Measurements from ENCODE around the gene AP5M1. TPM values are rescaled to one million over a fixed set of nuclear protein-coding genes. Genes with fewer than 3 reads are reported as not detected.

AP5M1 gene
- total RNA-seq (2022; extraction: Qiagen RNA extraction), result 15.8 to 20.4 TPM (median 18.8 TPM) in 5 replicates

DNA sequence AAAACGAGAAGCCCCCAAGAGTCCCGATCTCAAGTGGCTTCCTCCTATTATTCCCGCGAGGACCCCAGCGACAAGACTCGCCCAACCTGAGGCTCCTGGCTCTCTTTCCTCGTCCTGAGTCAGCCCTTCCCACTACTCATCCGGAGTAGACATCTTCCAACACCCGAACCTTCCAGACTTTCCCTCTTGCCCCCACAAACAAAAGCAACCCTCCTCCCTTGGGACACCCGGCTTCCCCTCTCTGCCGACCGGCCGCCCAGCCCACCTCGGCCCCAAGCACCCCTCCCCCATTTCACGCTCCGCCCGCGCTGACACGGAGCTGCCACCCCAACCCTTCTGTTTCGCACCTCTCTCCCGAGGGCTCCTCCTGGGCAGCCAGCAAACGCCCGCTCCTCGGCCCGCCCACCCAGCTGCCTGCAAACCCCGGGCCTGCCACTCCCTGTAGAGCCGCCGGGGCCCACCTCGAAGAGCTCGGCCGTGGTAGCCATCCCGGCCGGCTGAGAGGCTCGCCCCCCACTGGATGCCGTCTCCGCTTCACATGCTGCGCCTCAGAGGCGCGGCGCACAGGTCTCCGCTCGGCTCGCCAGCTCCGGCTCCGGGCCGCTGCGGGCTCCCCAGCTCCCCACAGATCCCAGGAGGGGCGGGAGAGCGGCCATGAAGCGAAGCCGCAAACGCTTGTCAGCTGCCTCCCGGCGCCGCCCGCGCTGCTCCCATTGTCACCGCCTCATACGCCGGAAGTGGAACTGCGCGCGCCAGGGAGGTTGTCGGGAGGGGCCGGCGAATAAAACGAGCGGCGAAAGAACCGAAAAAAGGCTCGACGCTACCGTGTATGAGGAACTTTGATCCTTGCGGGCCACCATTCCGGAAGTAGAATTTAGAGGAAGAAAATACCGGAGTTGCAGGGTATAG lies at the start of gene AP5M1, which contains the start of gene EXOC5:
AP5M1 (plus strand) TSS at position 811 of the 909 bp plus-strand sequence. CDS start 344 bp downstream, outside the sequence.
EXOC5 (minus strand) TSS at position 745 of the 909 bp plus-strand sequence; CDS start at position 488, 257 bp downstream.

Other genes with a start within 250 kb of the AP5M1 start
- 26.4 to 46.0 TPM (median 37.8 TPM) in 5 replicates for gene EXOC5, start 66 bp upstream of the AP5M1 start, total RNA-seq (2022; extraction: Qiagen RNA extraction)
- gene NAA30, start 121.6 kb downstream of the AP5M1 start, total RNA-seq (2022; extraction: Qiagen RNA extraction), result 10.7 to 14.4 TPM (median 13.7 TPM) in 5 replicates
- 1.7 to 3.3 TPM (median 2.3 TPM) in 5 replicates for gene CCDC198, start 224.9 kb downstream of the AP5M1 start, total RNA-seq (2022; extraction: Qiagen RNA extraction)